Osteocyte (in vitro differentiated cells): ENCODE results near the gene DEPDC4. TPM values are rescaled to one million over a fixed set of nuclear protein-coding genes. Genes with fewer than 3 reads are reported as not detected.
"Not testable (repeated sequence)": the region's sequence is repeated elsewhere in the genome, so short reads cannot be mapped to it uniquely, and the experiment has no call there.

Source experiments
- DNase-seq: peaks from one replicate; pipeline ENCODE4 v3.0.0; 2021; ENCODE audit warnings: mixed read lengths; ENCODE audit not compliant: unreplicated experiment; ENCODE audit errors: extremely low spot score
- H3K27ac Mint-ChIP-seq: one replicate; pipeline ENCODE4 v1.8.0; 2021; ENCODE audit warnings: mild to moderate bottlenecking, mixed read lengths; ENCODE audit not compliant: unreplicated experiment
- H3K27me3 Mint-ChIP-seq: one replicate; pipeline ENCODE4 v1.8.0; 2021; ENCODE audit warnings: mixed read lengths; ENCODE audit not compliant: unreplicated experiment
- H3K36me3 Mint-ChIP-seq: one replicate; pipeline ENCODE4 v1.8.0; 2021; ENCODE audit warnings: mixed read lengths; ENCODE audit not compliant: unreplicated experiment
- H3K4me1 Mint-ChIP-seq: one replicate; pipeline ENCODE4 v1.8.0; 2021; ENCODE audit warnings: mixed read lengths; ENCODE audit not compliant: unreplicated experiment
- H3K4me3 Mint-ChIP-seq: one replicate; pipeline ENCODE4 v1.8.0; 2021; ENCODE audit warnings: mild to moderate bottlenecking, moderate library complexity, mixed read lengths; ENCODE audit not compliant: unreplicated experiment
- H3K9me3 Mint-ChIP-seq: one replicate; pipeline ENCODE4 v1.8.0; 2021; ENCODE audit warnings: mixed read lengths; ENCODE audit not compliant: unreplicated experiment
- total RNA-seq: library from RNA; stranded (reverse); gene quantifications from 2 replicates; pipeline ENCODE4 v1.2.1, GENCODE V29; 2021
- TF ChIP-seq, protein P1 (sequence below): fragments of 200-600 bp; sonication (generic); IDR thresholded peaks from 2 replicates; pipeline ENCODE4 v1.5.0; 2021; ENCODE audit warnings: antibody characterized with exemption, mild to moderate bottlenecking, moderate library complexity

Gene DEPDC4
- total RNA-seq, 1 donor from 2014 or later: 1.4 TPM

- H3K27me3 Mint-ChIP-seq: no peaks in the 10 kb centered on the region
- no peak for DNase-seq
- TF ChIP-seq, protein P1, sequence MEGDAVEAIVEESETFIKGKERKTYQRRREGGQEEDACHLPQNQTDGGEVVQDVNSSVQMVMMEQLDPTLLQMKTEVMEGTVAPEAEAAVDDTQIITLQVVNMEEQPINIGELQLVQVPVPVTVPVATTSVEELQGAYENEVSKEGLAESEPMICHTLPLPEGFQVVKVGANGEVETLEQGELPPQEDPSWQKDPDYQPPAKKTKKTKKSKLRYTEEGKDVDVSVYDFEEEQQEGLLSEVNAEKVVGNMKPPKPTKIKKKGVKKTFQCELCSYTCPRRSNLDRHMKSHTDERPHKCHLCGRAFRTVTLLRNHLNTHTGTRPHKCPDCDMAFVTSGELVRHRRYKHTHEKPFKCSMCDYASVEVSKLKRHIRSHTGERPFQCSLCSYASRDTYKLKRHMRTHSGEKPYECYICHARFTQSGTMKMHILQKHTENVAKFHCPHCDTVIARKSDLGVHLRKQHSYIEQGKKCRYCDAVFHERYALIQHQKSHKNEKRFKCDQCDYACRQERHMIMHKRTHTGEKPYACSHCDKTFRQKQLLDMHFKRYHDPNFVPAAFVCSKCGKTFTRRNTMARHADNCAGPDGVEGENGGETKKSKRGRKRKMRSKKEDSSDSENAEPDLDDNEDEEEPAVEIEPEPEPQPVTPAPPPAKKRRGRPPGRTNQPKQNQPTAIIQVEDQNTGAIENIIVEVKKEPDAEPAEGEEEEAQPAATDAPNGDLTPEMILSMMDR: no peak
- no peaks in the 10 kb centered on the region for H3K36me3 Mint-ChIP-seq
- H3K4me3 Mint-ChIP-seq: peak overlapping the region; percentile 99
- no peaks in the 10 kb centered on the region for H3K9me3 Mint-ChIP-seq
- H3K4me1 Mint-ChIP-seq: peaks cover 32% of the 10 kb centered on the region
- H3K27ac Mint-ChIP-seq: peak overlapping the region; percentile 90
Observed at GRCh38 chr12:100267603-100268281, 863 bp upstream of the DEPDC4 start.

GRCh38 chr12:100266585-100266834 is 369 bp downstream of the DEPDC4 start:
- Mint-ChIP-seq H3K27me3 (no peaks in the 10 kb centered on the region), H3K4me1 (peaks cover 30% of the 10 kb centered on the region), H3K36me3 (no peaks in the 10 kb centered on the region), H3K27ac (peak overlapping the region; percentile 98), H3K9me3 (no peaks in the 10 kb centered on the region), H3K4me3 (peak overlapping the region; percentile 99)
- TF ChIP-seq, protein P1: no peak
- DNase-seq: no peak

DNA sequence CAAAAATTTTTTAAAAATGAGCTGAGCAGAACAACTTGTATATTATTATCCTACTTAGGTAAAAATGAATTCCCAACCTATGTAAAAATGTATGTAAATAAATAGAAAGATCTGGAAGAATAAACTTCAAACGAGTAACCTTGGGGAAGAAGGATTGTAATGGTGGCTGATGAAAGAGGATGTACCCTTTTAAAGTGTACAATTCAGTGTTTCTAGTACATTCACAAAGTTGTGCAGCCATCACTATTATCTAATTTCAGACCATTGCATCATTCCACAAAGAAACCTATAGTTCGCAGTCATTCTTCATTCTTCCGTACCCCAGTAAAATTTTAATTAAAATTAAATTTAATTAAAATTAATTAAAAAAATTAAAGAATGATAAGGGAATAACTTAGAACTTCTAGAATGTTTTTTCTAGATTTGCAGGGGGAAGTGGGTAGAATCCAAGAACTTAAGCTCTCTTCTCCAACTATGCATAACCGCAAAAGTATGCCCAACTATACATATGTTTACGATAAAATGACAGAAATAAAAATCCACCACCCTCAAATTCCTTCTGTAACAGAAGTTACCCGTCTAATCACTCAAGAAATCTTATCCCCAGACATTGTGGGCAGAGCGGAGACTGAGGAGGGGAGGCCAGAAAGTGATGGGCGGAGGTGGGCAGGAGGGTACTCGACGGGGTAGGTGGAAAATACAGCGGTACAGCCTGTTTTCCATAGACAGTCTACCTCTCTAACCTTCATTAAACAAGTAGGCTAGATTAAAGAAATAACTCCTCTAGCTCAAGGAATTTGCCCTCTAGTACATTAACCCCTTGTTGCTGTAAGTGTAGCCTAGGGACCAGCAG is 921 bp downstream of the DEPDC4 start:
- Mint-ChIP-seq H3K4me3 (peak overlapping the region; percentile 99), H3K27ac (peak overlapping the region; percentile 98), H3K27me3 (no peaks in the 10 kb centered on the region), H3K36me3 (no peaks in the 10 kb centered on the region), H3K9me3 (no peaks in the 10 kb centered on the region), H3K4me1 (peaks cover 28% of the 10 kb centered on the region)
- no peak for DNase-seq
- TF ChIP-seq, protein P1: no peak

DNA sequence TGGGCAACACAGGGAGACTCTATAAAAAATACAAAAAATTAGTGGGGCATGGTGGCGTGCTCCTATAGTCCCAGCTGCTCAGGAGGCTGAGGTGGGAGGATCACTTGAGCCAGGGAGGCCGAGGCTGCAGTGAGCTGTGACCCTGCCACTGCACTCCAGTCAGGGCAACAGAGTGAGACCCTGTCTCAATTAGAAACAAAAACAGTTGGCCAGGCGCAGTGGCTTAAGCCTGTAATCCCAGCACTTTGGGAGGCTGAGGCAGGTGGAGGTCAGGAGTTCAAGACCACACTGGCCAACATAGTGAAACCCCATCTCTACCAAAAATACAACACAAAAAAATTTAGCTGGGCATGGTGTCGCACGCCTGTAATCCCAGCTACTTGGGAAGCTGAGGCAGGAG is 1.8 kb downstream of the DEPDC4 start:
- DNase-seq, H3K27me3 Mint-ChIP-seq, H3K9me3 Mint-ChIP-seq, H3K36me3 Mint-ChIP-seq, H3K27ac Mint-ChIP-seq, H3K4me3 Mint-ChIP-seq: not testable (repeated sequence)
- H3K4me1 Mint-ChIP-seq: peaks cover 25% of the 10 kb centered on the region

GRCh38 chr12:100263131-100263530 is 3.7 kb downstream of the DEPDC4 start:
- TF ChIP-seq, protein P1: no peak
- H3K27ac Mint-ChIP-seq: no peak overlapping the region
- H3K36me3 Mint-ChIP-seq: no peaks in the 10 kb centered on the region
- H3K4me3 Mint-ChIP-seq: no peak overlapping the region
- peaks cover 8% of the 10 kb centered on the region for H3K4me1 Mint-ChIP-seq
- no peaks in the 10 kb centered on the region for H3K9me3 Mint-ChIP-seq
- no peak for DNase-seq
- no peaks in the 10 kb centered on the region for H3K27me3 Mint-ChIP-seq
